ENCODE data around the gene KLHL3.

Gene KLHL3

DNA sequence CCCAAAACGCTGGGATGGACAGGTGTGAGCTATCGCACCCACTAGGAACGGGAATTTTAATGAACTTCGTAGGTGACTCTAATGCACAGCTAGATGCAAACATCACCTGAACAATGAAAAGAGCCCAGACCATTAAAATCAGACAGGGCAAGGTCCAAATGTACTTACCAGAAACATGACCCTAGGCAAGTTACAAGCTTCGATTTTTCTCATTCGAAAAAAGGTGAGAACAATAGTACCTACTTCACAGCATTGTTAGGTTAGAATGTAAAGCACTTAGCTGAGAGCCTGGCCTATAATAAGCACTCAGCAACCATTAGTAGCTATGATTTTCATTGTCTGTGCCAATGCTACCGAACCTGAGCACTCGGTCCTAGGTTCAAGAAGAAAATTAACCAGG, 5.8 kb upstream of the KLHL3 start:
- no peak for DNase-seq

- DNase-seq: no peak
Observed at GRCh38 chr5:137739737-137740136, 3.8 kb upstream of the KLHL3 start.

- DNase-seq: no peak
Observed at GRCh38 chr5:137738947-137739346, 3.1 kb upstream of the KLHL3 start.

DNA sequence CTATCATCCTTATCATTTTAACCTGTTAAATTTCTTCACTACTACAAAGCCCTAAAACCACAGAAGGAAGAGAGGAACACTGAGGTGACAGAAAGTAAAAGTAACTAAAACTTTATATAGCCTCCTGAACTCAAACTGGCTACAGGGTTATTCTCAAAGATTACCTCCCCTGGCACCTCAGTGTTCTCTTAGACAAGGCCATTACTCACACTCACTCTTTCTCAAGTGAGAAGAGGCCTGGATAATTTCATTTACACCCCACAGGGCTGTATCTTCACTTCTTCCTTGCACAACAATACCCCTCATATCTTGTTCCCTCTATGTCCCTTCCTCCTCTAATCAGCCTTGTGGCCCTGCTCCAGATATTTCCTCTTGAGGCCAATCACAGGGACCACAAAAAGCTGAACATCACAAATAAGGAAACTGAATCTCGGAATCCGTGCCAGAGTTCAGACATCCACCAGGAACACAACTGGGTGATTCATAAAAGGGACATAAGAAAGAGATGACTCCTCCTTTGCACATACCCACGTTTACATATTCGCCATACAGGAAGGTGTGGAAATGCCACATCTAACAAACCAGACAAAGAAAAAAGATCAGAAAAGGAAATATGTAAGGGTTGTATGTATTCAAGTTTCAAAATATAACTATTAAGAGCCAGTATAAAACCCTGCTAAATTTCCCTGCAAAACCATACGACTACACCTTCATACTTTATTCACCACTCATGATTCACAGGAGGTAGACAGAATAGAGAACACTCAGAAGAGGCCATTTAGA, 1.7 kb upstream of the KLHL3 start:
- DNase-seq: no peak

DNA sequence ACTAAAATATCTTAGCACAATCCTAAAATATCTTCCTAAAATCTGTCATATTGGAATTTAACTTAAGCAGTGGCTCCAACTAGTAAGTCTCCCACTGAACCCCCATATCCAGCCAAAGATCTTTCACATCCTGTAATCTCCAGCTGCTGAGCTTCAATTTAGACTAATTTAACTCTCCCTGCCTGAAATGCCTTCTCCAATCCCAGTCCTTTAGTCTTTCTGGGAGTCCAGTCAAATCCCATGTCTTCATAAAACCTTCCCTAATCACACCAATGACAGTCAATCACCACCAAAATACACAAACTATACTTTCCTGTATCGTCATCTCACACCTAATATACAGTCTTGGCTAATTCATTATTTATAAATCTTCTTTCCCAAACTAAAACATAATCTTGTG, 607 bp upstream of the KLHL3 start:
- no peak for DNase-seq

- DNase-seq: no peak
Observed at GRCh38 chr5:137734962-137735554, 831 bp downstream of the KLHL3 start.

GRCh38 chr5:137734331-137734730, 1.6 kb downstream of the KLHL3 start:
- no peak for DNase-seq

- no peak for DNase-seq
Observed at GRCh38 chr5:137733922-137734321, 2.0 kb downstream of the KLHL3 start.

DNA sequence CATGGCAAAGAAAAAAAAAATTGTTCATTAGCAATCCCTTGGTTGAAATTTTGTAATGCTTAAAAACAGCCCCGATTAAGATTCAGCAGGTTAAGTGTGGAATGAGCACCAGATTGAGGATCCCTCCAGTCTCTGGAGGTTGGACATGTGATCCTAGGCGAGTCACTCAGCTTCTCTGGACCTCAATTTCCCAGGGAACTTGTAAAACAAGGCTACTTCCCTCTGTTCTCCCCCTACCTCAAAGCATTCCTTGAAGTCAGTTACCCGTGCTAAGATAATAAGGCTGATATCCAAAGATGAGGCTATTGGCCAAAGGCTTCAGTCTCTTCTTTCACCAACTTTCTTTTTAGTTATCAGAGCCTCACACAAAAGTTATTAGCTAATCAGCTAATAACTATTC, 2.9 kb downstream of the KLHL3 start:
- DNase-seq: no peak

- no peak for DNase-seq
Observed at GRCh38 chr5:137731176-137731575, 4.7 kb downstream of the KLHL3 start.

- no peak for DNase-seq
Observed at GRCh38 chr5:137730336-137730735, 5.6 kb downstream of the KLHL3 start.

- DNase-seq: no peak
Observed at GRCh38 chr5:137728048-137728447, 7.8 kb downstream of the KLHL3 start.

GRCh38 chr5:137727623-137728022, 8.3 kb downstream of the KLHL3 start:
- DNase-seq: no peak

DNA sequence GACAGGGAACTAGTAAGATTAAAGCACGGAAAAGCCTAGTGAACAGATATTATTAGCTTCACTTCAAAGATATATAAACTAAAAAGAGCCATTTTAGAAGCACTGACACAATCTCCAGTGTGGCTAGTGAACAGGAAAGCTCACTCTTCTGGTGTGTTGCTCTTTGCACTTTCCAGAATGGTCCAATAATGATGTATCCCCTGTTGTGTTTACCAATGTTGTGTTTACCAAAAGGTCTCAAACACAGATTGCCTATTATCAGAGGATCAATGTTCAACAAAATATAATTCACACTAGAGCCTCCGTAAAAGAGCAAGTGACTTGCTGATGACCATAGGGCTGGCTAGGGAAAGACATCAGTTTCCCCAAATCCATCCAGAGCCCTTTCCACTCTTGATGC, 11.6 kb downstream of the KLHL3 start:
- no peak for DNase-seq

DNA sequence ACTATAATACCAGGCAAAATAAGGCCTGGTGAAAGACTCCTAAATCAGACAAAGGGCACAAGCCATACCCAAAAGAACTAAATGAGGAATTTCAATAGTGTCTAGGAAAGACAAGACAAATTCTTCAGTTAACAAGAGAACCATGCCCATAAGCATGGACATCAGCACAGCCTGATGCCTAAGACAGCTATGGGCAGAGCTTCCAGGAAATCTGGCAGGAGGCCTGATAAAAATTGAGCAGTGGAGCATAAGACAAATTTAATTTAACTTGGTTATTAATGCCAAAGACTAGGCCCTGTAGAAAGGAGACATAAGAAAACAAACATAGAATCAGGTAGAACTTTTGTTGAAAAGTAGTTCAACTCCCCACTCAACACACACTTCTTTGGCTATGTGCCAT, 17.3 kb downstream of the KLHL3 start:
- peak; percentile 62 for DNase-seq

GRCh38 chr5:137716337-137716736, 19.6 kb downstream of the KLHL3 start:
- DNase-seq: no peak

DNA sequence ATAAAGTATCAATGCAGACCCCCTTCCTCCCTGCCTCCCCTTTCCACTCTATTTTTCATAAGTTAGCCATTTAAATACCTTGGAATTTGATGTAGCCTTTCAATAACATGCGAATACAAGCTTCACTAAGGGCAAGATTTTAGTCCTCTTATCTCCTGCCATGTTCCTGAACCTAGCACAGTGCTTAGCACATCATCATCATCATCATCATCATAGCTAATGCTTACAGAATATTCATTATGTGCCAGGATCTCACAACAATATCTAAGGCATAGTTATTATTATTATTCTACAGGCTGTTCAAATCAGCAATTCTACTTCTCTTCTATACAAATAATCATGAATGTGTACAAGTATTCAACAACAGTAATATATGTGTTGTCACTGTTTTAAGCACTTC, 20.4 kb downstream of the KLHL3 start:
- DNase-seq: no peak

DNA sequence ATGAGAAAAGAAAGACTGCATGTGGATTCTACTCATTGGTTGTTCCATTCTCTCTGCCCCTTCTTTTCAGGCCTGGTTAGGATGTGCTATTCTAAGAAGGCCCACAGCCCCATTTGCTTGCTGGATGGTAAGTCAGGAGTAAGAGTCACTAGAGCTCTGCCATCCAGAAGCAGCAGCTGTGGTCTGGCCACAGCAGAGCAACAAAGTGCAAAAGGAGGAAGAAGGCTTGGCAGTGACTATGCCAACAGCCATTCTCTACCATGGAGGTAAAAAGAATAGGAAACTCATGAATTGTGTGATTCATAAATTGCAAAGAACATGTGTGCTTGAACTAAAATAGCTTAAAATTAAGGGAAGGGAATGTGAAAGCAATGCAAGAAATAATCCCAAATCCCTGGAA, 20.9 kb downstream of the KLHL3 start:
- no peak for DNase-seq

- DNase-seq: no peak
Observed at GRCh38 chr5:137714494-137714893, 21.4 kb downstream of the KLHL3 start.

DNA sequence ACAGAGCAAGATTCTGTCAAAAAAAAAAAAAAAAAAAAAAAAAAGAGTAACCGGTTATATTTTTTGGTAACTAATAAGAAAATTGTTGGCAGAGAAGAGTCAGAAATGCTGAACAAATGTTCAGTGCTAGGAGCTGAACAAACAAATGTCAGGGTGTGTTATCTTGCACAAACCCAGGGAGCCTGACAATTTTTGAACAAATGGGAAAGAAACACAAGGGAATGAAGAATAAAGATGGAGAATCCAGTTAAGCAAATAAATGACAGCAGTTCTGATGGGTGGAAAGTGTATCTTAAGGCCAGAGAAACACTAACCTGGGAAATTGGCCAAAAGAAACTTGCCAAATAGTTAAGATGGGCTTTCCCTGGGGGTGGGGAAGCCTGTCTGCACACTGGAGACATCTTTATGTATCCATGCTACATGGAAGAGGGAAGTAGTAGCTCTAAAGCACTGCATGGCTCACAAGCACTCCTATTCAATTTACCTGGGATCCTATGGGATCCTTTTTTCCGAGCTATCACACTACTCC, 23.7 kb downstream of the KLHL3 start:
- DNase-seq: peak; percentile 72

GRCh38 chr5:137710086-137710485, 25.8 kb downstream of the KLHL3 start:
- no peak for DNase-seq

DNA sequence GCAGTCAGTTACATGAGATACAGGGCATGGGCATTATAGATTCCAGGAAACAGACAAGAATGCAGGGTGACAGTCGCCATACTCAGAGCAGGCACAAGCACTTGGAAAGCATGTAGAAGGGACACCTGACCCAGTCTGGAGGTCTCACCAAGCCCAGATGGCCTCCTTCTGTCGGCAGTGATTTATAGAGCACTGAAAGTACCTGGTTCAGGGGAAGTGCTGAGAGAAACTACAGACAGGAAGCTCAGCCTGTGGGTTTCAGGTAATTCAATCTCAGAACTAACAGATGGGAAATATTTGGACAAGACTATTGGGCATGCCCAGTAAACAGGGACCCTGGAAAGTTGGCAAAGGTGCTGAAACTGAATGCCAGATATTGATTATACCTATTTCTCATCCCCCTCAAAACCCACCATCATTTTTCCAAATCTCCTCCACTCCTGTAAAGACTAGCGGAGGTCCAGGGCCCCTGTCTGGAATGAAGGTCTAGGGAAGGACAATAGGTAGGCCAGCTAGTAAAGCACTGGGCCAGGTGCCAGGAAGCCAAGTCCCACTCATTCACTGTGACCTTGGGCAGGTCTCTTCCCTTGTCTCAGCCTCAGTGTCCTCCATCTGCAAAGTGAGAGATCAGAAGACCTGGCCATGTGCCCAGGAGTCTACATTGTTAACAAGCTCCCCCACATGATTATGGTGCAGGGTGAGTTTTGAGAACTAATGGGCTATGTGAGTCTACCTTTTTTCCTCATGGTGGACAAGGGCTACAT, 26.9 kb downstream of the KLHL3 start:
- DNase-seq: peak; percentile 38

DNA sequence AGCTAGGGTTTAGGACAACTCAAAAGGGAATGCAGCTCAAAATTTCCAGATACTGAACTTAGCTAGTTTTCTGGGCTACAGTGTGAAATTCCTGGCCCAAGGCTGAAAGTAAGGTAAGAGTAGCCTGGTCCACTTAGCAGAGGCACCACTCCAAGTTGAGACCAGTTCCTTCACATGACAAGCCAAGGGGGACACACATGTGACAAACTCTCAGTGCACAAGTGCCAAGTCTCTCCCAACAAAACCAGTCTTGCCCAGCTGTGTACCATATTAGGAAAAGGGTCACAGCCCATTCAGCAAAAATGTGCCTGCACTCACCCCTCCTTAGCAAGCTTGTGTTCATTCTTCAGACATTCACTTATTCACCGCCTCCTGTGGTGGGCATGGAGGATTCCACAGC, 27.8 kb downstream of the KLHL3 start:
- no peak for DNase-seq

DNA sequence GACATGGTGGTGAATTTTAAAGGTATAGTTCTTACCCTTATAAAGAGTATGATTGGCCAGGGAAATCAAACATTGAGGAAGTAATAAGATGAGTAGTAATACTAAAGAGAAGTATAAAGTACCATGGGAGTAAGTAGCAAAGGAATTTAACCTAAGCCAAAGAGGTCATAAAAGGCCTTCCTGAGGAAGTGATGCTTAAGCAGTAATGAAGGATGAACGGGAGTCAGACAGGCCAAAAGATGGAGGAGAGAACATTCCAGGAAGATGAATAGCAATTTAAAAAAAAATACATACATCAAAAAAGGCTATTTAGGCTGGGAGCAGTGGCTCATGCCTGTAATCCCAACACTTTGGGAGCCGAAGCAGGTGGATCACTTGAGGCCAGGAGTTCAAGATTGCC, 29.0 kb downstream of the KLHL3 start:
- DNase-seq: no peak
